ENCODE results near the gene LEF1.
"Not testable (repeated sequence)": the region's sequence is repeated elsewhere in the genome, so short reads cannot be mapped to it uniquely, and the experiment has no call there.

Gene LEF1

DNA sequence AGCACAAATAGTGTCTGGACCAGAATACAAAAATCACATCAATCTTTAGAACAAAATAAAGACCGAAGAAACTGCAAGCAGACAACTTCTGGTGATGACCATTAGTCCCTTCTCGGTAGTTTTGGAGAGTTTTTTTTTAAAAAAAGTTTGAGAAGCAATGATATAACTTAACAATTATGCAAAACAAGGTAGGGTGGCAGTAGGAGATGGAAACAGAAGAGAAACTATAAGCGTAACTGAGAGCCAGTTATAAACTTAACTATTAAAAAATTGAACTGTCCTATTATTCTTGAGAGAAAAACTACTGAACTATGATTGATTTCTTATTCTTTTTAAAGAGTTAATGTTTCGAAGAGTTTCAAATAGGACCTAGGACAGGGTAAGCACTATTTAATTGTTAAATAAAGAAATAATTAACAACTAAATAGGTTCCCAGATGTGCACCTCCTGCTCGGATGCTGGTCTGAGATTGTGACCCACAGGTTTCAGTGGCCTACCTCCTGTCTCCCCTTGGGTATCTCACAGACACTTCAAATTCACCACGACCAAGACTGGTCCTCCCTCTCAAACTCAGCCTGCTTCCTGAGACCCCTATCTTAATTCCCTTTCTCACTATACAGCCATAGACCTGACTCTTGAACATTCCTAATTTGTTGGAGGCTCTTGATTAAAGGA is 81.3 kb downstream of the LEF1 start:
- DNase-seq (ENCODE audit: low read depth) = no peak
- H3K4me3 ChIP-seq (ENCODE audit: low read depth, low read length) = no peak overlapping the region

DNA sequence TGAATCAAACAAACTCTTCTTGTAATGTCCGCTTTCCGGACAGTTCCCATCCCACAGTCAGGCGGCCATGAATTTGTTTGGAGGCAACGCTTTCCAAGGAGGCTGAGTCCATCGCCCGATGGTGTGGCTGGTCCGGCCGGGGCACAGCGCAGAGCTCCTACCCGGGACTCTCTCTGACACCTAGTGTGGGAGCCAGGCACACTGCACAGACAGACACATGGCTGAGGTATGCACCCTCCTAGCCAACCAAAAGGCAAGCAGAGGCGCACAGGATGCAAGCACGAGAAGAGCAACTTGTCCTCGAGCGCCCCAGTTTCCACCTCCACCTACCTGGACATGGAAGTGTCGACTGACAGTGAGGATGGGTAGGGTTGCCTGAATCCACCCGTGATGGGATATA is 87.5 kb downstream of the LEF1 start:
- no peak overlapping the region for H3K4me3 ChIP-seq (ENCODE audit: low read depth, low read length)
- DNase-seq (ENCODE audit: low read depth) = no peak

DNA sequence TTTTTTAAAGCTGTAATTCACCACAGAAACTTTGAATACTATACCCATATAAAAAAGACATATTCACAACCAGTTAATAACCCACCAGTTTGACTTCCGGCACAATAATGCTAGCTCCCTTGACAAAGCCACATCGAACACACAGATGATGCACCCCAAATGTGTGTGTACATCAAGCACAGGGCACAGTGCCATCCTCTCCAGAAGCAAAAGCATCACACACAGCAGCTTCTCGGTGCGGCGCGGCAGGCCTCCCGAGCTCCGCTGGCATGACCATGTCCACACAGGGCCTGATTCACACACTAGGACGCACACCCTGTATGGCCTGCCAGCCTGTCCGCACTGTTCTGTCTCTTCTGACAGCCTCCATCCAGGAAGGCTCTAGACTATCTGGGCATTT is 88.0 kb downstream of the LEF1 start:
- no peak for DNase-seq (ENCODE audit: low read depth)
- no peak overlapping the region for H3K4me3 ChIP-seq (ENCODE audit: low read depth, low read length)

DNA sequence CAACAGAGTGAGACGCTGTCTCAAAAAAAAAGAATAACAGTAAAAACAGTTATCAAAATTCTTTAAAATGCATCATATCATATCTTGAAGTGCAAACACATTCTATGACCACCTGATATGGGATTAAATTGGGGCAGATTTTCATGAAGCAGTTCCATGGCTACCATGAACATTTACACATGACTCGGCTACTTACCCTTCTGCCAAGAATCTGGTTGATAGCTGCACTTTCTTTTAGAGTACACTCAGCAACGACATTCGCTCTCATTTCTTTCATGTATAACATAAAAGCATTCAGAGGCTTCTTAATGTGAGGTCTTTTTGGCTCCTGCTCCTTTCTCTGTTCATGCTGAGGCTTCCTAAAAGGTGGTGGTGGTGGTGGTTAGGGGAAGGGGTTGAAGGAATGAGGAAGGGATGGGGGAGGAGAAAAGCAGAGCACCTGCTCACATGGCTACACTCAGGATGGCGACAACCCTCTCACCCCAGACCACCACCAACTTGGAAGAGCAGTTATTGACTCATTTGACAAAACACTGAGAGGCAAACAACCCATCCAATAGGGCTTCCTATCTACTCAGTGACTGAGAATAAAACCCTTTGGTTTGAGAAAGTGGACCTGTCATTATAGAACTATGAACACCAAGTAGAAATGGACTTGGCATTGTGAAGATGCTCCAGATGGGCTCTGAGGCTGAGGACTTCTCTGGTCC is 90.6 kb downstream of the LEF1 start:
- no peak for DNase-seq (ENCODE audit: low read depth)
- H3K4me3 ChIP-seq (ENCODE audit: low read depth, low read length) = no peak overlapping the region

DNA sequence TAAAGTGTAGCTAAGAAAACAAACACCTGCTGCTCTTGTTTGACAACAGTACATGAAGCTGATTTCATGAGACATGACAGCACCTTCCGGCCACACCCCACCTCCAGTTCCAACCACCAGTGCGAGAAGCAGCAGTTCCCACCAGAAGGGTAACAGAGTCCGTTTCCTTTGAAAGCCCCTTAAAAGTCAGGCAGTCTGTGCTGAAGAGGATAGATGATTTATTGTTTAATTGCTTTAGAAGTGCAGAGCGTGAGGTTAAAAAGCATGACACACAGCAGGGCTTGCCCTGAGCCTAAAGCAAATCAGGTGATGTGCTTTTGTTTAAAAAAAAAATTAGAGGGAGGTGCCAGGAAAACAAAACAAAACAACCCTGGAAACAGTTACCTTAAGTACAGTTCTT is 96.4 kb downstream of the LEF1 start:
- H3K4me3 ChIP-seq (ENCODE audit: low read depth, low read length) = no peak overlapping the region
- no peak for DNase-seq (ENCODE audit: low read depth)

DNA sequence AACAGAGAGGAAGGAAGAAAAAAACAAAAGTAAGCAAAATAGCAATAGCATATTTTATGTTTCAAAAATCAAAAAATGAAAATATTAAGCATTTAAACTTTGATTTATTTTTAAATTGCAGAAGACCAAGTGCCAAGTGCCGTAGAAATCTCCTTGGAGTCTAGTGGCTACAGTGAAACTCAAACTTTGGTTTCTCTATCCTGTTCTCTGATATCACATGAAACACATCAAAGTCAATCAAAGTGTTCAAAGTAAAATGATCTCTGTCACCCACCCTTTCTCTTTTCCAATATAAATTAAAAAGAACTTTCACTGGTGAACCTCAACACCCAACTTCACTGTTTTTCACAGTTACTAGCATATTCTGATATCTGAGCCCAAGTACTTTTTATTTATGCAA is 98.0 kb downstream of the LEF1 start:
- no peak for DNase-seq (ENCODE audit: low read depth)

DNA sequence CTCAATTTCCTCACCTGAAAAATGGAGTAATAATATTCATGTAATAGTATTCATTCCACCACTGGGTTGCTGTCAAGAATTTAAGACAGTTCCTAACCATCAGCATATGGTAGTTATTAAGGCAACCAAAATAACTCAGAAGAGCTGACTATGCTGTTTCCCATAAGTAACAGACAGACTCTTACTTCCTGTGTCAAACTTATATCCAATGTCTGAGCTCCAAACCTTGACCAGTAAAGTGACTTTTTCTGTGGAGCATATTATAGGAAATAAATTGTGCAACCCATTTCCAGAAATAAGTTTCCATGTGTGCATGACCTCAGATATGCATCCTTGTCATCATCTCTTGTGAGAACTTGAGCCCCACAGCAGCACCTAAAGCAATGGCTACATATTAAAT is 100.3 kb downstream of the LEF1 start:
- DNase-seq (ENCODE audit: low read depth) = peak; percentile 19
- H3K4me3 ChIP-seq (ENCODE audit: low read depth, low read length) = no peak overlapping the region

More for the DNA sequence above, 98.0 kb downstream of the LEF1 start:
- no peak overlapping the region for H3K4me3 ChIP-seq (ENCODE audit: low read depth, low read length)

DNA sequence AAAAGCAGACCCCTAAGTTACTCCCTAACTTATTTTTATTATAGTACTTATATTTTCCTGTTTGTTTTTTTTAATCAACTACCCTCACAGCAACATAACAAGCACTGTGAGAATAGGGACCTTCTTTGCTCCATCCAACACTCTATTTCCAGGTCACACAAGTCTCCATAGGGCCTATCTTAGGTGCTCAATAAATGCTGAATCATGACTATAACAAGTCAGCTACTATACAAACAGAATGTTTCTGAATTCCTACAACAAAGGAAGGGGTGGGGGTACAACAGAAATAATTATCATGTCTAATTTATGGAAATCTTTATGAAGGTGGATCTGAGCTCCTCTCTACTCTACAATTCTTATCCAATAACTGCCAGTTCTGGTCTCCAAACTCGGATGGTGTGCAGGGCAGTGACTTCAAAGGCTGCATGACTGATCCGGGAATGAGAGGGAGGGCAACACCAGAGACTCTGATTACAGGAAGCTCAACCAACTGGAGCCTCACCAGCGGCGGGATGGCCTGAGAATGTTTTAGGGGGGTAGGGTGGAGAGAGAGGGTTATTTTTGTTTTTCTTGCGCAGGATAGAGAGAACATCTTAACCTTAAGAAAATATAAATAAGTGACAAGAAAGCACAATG is 107.9 kb downstream of the LEF1 start:
- DNase-seq (ENCODE audit: low read depth) = no peak
- no peak overlapping the region for H3K4me3 ChIP-seq (ENCODE audit: low read depth, low read length)

DNA sequence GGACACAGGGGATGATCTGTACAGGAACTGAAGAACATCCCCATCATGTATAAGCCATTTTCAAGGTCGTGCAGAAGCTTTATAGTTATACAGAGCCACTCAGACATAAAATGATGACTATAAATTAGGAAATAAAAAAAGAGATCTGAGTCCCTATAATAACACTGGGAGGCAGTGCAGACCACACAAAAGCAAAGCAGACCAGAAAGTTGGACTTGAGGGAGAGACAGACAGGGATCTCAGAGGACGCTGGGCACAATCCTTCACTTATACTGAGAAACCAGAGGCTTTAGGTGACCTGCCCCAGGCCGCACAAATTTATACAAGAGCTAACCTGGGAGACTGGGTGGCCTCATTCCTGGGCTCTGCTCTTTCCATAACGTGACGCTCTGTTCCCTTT is 108.6 kb downstream of the LEF1 start:
- no peak overlapping the region for H3K4me3 ChIP-seq (ENCODE audit: low read depth, low read length)
- no peak for DNase-seq (ENCODE audit: low read depth)

DNA sequence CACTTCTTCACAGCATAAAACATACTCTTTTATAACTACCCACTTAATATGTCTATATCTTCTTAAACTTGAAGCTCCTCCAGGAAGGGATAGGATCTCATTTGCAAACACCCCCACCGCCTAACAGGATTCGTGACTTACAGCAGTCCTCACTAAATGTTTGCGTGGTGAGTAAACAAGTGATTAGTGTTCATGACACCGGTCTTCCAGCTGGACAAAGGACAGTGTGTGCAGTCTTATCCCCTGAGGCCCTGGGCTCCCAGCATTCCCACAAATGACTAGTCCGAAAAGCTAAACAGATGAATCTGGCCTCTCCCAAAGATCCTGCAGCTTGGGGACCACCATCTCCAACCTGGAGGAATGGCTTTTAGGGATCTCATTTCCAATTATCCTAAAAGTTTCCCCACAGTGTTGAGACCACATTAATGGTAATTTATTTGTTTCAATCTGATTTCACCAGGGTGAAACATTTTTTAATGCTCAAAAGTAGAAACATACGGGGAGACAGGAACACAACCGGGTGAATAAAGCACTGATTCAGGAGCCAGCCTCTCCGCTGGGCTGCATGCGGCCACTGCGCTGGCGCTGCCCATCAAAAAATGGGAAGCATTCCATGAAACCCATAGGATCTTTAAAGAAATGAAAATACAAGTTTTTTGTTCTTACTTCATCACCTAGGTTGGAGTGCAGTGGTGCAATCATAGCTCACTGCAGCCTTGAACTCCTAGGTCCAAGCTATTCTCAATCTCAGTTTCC is 109.9 kb downstream of the LEF1 start:
- no peak overlapping the region for H3K4me3 ChIP-seq (ENCODE audit: low read depth, low read length)
- DNase-seq (ENCODE audit: low read depth) = no peak

DNA sequence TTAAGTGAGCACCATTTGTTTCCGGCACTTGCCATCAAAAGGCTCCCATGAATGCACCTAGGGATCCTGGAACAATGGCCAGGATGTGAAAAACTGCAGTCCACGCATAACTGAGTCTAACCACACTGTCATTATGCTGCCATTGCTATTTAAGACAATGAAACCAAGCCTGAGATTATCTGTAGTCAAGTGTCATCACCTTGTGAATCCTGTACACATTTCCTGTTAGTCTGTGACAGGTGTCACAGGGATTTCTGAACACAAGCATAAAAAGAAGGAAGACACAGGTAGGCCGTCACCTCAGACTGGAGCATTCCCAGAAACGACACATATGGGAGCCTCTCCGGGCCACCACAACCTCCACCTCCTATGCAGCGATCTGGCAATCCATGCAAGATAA is 112.3 kb downstream of the LEF1 start:
- DNase-seq (ENCODE audit: low read depth) = no peak

DNA sequence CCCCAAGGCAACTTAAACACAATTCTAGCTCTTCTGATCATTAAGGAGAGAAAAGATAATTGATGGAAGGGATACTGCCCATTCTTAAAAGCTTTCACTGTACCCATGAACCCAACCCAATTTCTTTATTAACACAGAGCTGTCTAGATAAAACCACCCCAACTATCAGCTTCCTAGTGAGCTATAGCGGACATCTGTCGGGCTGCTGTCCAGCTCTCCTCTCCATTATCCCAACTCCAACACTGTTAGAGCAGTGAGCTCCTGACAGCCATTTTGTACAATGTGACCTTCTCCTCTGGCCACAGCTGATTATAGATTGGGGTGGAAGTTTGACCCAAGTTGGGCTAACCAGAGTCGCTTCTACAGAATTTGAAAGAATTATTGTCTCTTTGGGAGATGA is 112.9 kb downstream of the LEF1 start:
- no peak for DNase-seq (ENCODE audit: low read depth)

More for the DNA sequence above, 112.3 kb downstream of the LEF1 start:
- no peak overlapping the region for H3K4me3 ChIP-seq (ENCODE audit: low read depth, low read length)

DNA sequence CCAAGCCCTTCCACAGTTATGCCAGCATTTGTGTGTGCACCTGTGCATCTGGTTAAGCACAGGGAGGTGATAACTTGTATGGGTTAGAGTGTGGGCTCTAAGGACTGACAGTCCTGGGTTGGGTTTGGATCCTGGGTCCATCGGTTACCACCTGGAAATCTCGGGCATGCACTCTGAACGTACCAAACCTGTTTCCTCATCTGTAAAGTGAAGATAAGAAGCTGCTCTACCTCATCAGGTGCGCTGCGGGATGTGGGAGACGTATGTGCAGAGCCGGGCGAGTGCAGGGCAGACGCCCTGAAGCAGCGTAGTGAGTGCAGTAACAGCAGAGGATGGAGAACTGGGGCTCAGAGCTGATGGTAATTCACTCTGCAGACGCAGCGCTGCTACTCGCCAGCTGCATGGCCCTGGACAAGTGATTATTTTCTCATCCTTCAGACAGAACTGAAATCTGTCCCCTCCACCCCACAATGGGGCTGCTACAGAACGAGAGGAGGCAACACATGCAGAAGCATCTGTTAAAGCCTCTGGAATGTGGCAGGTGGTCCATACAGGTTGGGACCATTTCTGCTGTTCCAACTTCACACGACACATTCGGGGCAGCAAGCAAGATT is 114.6 kb downstream of the LEF1 start:
- no peak for DNase-seq (ENCODE audit: low read depth)
- no peak overlapping the region for H3K4me3 ChIP-seq (ENCODE audit: low read depth, low read length)

More for the DNA sequence above, 112.9 kb downstream of the LEF1 start:
- H3K4me3 ChIP-seq (ENCODE audit: low read depth, low read length) = no peak overlapping the region

DNA sequence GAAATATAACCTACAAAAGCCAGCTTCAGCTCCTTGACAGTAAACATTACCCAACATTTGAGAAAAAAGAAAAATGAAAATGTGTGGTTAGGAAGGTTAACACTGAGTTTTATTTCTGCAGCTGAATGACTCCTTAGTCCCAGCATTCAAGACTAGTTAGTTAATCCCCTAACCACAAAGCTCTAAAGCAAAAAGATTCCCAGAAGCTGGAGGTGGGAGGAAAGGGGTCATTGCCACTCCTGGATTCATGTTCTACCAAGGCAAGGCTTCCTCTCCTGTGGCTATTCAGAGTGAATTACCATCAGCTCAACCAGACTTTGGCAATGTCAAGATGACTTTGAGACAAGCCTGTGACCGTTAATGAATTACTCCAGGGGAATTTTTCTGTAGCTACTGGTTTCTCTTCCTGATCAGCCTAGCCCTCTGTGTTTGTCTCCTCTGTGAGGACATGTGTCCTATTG is 115.5 kb downstream of the LEF1 start:
- no peak overlapping the region for H3K4me3 ChIP-seq (ENCODE audit: low read depth, low read length)
- no peak for DNase-seq (ENCODE audit: low read depth)

DNA sequence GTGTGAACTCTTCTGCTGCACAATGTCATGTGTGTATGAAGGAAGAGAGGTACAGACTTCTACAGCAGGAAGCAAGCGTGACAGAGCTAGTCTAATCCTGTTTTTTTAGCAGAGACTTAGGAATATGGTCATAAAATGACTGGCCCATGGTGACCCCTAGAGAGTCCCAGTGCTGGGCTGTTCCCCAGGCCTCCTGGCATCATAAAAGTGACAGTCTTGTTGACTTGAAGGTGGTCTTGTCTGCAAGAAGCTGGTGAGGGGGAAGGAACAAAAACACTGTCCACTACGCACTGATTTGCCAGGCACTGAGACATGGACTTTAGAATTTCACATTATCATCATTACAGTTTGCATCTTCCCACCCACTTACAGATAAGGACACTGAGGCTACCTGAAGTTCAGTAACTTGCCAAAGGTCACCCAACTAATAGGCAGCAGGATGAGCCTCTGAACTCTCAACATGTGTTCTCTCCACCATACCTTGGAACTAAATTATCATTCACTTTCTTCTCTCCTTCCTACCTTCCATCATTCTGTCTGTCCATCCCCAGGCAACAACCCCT is 116.1 kb downstream of the LEF1 start:
- H3K4me3 ChIP-seq (ENCODE audit: low read depth, low read length) = no peak overlapping the region

DNA sequence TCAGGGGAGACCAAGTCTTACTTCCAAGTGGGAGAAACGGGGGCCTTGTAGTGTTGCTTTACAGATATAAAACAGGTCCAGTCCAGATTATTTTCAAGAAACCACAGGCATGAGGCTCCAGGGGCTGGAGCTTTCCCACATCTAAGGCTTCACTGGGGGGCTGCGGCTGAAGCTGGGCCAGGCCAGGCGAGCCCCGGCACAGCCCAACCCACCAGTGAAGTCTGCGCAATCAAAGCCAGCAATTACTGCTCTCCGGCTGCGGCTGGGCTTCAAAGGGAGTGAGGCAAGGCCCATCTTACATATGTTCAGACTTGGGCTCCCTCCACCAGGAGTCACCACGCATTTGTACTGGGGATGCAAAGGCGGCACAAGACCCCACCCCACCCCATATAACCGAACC is 117.4 kb downstream of the LEF1 start:
- no peak overlapping the region for H3K4me3 ChIP-seq (ENCODE audit: low read depth, low read length)
- no peak for DNase-seq (ENCODE audit: low read depth)

More for the DNA sequence above, 116.1 kb downstream of the LEF1 start:
- DNase-seq (ENCODE audit: low read depth) = no peak

DNA sequence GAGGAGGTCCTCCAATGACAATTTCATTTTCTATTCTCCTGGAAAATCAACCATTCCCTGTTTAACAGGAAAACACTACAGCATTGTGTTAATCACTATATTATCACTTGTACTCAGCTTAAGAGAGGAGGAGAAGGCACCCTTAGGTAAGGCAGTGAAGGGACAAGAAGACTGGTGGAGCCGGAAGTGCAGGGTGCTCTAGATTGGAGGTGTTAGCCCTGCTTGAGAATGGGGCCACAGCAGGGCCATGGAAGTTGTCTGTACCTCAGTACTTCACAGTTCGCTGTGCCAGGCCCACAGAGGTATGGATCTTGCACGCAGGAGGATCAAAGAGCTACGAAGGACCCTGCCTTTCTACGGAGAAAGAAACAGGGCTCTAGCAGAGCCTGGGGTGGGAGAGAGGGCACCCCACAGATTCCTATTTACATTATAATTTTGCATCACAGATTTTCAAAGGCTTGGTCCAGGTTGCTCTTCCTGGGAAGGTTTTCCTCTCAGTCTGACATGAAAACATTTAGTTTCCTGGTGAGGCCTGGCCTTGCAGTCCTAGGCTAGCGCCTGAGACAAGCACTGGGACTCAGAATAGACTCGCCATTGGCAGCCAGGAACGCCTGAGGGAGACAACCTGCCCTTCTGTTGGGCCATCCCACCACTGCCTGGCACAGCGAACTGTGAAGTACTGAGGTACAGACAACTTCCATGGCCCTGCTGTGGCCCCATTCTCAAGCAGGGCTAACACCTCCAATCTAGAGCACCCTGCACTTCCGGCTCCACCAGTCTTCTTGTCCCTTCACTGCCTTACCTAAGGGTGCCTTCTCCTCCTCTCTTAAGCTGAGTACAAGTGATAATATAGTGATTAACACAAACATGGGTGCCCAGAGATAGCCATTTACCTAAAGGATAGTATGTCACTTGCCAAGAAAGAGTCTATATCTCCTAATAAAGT is 118.3 kb downstream of the LEF1 start:
- not testable (repeated sequence) for DNase-seq (ENCODE audit: low read depth); H3K4me3 ChIP-seq (ENCODE audit: low read depth, low read length)

DNA sequence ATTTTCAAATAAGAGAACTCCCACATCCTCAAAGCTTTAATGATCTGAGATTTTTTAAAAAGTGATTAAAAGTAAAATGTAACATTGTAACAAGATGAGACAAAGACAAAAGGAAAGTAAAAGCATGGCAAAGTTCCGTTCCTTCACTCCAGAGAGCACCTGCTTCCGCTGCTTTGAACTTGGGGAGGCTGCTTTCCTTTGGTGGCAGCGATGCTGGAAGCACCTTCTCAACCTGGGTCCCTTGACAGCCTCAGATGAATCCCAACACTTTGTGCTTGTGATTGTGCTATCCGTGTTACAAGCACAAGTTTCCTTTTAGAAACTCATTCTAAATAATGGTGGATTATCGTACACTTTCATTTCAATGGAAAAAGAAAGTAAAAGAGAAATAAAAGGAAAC is 119.3 kb downstream of the LEF1 start:
- no peak overlapping the region for H3K4me3 ChIP-seq (ENCODE audit: low read depth, low read length)
- no peak for DNase-seq (ENCODE audit: low read depth)

All from skeletal muscle cell (primary cell).